SW480 (cell line): ENCODE measurements around the gene DNAI2.
A peak's percentile ranks its signal among the peaks of the same experiment; 100 is the strongest.
"Not testable (repeated sequence)": the region's sequence is repeated elsewhere in the genome, so short reads cannot be mapped to it uniquely, and the experiment has no call there.

Experiments used
- DNase-seq: peaks from one replicate; pipeline ENCODE4 v3.0.0-alpha.2; 2016; ENCODE audit warnings: low spot score

Gene DNAI2

GRCh38 chr17:74276051-74276476, 2.0 kb downstream of the DNAI2 start:
- no peak for DNase-seq

- DNase-seq, result no peak
These were observed 2.5 kb downstream of the DNAI2 start for GRCh38 chr17:74276541-74277009.

DNA sequence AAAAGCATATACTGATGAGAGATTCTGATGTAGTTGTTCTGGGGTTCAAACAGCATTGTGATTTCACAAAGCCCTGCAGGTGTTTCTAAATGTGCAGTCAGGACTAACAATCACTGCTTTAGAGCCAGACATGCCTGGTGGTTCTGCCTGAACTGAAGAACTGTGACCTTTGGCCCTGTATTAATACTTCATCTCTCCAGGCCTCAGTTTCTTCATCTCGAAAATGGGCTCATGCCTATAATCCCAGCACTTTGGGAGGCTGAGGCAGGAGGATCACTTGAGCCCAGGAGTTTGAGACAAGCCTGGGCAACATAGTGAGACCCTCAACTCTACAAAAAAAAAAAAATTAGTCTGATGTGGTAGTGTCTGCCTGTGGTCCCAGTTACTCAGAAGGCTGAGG, 3.9 kb downstream of the DNAI2 start:
- DNase-seq, result no peak

- not testable (repeated sequence) for DNase-seq
These were observed 5.6 kb downstream of the DNAI2 start for GRCh38 chr17:74279617-74280016.

DNA sequence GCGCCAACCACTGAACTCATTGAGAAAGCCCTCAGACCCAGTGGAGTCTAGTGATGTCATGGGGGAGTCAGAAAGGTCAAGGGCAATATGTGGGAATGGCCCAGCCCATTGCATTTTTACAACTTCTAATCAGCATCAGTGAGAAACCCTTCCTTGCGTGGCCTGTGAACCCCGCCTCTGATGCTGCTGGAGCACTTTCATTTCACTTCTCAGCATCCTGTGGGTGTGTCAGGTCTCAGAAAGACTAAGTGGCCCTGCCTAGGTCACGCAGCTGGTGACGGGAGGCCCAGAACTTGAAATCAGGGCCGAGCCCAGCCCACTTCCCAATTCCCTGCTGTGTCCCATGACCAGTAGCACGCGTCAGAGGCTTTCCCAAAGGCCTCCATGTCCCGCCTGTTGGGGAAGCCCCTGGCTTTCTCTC, 6.1 kb downstream of the DNAI2 start:
- peak; percentile 34 for DNase-seq

DNA sequence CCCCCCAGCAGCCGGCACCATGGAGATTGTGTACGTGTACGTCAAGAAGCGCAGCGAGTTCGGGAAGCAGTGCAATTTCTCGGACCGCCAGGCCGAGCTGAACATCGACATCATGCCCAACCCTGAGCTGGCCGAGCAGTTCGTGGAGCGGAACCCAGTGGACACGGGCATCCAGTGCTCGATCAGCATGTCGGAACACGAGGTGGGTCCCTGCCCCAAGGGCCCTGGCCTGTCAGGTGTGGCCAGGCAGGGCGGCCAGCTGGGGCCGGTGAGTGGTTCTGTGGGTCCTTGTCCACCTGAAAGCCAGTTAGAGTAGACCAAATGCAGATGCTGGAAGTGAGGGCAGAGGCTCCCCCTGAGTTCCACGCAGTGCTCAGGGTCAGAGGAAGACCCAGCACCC, 7.8 kb downstream of the DNAI2 start:
- no peak for DNase-seq

- DNase-seq, result not testable (repeated sequence)
These were observed 8.2 kb downstream of the DNAI2 start for GRCh38 chr17:74282274-74282586.

DNA sequence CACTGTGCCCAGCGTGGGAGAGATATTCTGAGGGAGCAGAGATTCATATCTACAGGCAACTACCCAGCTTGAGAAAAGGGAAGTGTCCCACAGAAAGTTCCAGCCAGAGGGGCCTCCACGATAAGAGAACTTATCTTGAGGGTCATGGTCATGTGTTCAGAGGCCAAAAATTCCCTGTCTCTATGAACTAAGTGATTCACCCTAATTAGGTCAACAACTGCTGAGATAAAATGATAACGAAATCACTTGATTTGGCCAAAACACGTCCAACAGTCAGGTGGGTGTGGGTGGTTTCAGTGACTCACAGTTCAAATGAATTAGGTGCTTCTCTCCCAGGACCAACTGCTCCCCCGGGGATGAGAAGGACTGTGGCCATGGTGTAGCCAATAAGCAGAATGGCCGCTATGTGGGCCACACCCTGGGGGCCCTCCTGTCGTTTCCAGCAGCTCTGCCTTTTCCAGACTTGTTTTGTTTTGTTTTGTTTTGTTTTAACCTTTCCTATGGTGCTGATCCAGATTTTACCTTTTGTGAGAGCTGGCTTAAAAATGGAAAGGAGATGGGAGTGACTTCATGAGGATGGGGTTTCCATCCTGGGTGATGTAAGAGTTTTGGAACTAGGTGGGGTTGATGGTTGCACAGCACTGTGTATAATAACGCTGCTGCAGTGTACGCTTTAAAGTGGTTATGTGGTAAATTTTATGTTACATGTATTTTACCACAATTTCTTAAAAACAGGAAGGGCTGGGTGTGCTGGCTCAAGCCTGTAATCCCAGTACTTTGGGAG, 8.7 kb downstream of the DNAI2 start:
- DNase-seq, result peak; percentile 99

DNA sequence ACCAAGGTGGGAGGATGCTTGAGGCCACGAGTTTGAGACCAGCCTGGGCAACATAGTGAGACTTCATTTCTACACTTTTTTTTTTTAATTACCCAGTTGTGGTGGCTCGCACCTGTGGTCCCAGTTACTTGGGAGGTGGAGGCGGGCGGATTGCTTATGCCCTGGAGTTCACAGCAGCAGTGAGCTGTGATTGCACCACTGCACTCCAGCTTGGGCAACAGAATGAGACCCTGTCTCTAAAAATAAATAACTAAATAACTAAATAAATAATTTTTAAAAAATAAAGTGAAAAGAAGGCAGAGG, 9.3 kb downstream of the DNAI2 start:
- DNase-seq, result no peak

DNA sequence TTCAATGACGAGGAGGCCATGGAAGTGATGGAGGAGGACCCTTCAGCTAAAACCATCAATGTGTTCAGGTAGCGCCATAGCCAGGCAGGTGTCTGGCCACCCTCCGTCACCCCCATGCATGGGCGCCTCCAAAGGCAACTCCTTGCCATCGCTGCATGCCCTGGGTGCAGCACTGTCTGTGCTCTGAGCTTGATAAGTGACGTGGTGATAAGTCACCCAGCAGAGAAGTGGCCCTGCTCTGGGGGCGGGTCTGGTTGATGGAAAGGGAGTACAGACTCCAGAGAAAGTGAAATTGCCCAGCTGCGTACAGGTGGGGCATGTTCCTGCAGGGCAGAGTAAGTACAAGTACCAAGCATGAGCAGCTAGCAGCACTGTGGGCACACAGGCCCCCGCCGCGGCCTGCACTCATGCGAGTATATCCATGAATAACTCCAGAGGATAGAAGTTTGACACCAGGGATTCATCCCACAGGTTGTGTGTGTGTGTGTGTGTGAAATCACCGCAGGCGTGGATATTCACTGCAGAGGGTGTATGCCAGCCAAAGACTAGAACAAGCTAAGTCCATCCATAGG, 13.1 kb downstream of the DNAI2 start:
- DNase-seq, result no peak

DNA sequence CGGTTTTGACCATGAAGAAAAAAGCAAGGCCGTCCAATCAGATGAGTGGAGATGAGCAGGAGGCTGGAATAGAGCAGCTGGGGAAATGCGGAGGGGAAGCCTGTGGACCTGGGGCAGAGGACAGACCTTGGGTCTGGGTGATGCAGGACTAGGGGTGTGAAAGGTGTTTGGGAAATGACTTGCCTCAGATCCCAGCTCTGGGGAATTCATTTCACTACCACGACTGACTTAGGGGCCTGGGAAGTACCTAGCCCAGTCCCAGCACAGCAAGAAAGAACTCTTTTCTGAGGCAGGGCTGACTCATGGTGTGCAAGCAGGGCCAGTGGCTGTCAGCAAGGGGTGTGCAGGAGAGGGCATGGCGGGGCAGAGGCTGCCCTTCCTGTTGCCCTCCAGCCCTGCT, 14.8 kb downstream of the DNAI2 start:
- DNase-seq, result no peak

DNA sequence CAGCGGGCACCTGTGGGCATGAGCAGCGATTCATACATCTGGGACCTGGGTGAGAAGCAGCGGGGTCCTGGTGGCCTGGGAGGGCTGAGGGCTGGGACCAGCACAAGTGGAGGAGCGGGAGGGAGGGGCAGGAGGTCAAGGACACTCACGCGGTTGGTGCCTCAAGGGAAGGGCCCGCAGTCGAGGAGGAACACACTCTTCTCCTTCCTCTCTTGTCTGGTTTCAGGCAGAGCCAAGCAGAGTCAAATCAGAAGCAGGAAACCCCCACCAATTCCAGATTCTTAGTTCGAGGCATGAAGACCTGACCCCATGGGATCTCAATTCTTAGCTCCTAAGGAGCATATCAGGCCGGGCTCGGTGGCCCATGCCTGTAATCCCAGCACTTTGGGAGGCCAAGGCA, 15.7 kb downstream of the DNAI2 start:
- no peak for DNase-seq

- peak; percentile 27 for DNase-seq
These were observed 16.3 kb downstream of the DNAI2 start for GRCh38 chr17:74290340-74290739.

DNA sequence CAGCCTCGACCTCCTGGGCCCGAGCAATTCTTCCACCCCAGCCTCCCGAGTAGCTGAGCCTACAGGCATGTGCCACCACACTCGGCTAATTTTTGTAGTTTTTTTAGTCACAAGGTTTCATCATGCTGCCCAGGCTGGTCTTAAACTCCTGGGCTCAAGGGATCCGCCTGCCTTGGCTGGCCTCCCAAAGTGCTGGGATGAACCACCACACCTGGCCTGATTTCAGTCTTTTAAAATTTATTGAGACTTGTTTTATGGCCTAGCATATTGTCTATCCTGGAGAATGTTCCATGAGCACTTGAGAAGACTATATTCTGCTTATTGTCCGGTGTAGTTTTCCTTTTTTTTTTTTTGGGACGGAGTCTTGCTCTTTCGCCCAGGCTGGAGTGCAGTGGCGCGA, 18.5 kb downstream of the DNAI2 start:
- DNase-seq, result no peak

GRCh38 chr17:74295625-74296547, 21.9 kb downstream of the DNAI2 start:
- DNase-seq, result no peak

DNA sequence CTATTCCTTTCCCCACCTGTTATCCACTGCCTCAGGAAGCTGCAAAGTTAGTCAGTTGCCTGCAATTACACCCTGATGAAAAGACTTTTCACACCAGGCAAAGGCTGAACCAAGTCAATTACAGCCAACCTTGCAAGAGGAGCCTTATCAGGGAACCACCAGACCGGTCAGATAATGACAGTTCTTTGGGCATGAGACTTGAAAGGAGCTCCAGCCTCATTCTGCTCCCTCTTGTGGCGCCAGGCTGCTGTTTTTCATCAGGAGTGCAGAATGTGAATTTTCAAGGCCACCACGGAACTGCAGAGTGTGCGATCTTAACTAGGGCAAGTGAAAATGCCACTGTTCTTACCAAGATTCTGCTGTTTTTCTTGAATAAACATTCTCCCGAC, 22.5 kb downstream of the DNAI2 start:
- DNase-seq, result peak; percentile 65

DNA sequence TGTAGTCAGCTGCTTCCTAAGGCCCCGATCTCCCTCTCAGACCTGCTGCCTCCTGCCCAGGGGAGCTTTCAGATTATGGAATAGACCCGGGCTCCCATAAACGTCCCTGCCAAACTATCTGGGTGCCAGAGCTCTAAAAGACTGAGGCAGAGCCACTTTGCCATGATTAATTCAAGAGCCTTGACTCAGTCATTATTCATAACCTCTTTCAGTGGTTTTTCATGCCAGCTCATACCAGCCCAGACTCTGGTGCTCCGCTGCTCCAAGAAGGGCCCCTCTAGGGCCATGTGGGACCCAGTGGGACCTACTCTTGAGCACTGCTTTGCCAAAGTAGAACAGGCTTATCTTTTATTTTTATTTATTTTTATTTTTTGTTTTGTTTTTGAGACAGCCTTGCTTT, 23.9 kb downstream of the DNAI2 start:
- no peak for DNase-seq

DNA sequence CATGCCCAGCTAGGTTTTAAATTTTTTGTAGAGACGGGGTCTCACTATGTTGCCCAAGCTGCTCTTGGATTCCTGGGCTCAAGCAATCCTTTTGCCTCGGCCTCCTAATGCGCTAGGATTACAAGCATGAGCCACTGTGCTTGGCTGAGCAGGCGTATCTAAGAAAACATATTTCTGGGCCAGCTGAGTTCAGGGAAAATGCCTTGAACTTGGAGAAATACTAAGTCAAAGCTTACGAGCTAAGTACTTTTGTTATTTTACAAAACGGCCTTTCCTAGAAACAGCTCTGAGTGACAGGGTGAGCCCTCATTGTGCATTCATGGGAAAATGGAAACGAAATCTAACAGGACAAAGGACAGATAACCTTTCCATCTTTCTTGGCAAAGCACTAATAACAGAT, 24.7 kb downstream of the DNAI2 start:
- no peak for DNase-seq

DNA sequence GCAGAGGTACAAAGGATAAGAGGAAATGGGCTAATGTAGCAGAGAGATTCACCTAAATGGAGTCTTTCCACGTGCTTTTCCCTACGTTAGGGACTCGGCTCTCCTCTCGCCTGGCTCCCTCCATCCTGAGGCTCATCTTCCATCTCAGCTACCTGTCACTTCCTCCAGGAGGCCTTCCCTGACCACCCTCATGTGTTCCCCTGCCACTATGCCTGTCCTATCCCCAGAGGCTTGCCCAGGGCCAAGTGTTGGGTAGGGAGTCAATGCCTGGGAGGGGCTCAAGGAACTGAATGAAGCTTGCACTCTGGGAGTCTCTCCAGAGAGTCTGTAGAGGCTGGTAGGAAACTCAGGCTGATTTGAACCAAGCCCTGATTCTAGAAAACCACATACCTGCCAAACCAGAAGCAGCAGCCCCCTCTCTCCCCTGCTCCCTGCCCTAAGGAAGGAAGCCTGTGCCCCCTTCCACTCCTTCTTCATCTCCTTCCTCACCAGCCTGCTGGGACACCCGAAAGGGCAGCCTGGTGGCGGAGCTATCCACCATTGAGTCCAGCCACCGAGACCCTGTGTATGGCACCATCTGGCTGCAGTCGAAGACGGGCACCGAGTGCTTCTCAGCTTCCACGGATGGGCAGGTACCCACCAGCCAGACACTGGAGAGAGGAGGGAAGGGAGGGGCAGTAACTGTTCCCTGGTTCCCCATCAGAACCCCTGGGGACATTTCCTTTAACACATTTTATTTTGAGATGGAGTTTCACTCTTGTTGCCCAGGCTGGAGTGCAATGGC, 25.4 kb downstream of the DNAI2 start:
- no peak for DNase-seq

- no peak for DNase-seq
These were observed 29.3 kb downstream of the DNAI2 start for GRCh38 chr17:74303305-74303704.

- no peak for DNase-seq
These were observed 30.1 kb downstream of the DNAI2 start for GRCh38 chr17:74304184-74304583.
